ENCODE measurements around the gene COL1A1. TPM values are rescaled to one million over a fixed set of nuclear protein-coding genes. Genes with fewer than 3 reads are reported as not detected.
A peak's percentile ranks its signal among the peaks of the same experiment; 100 is the strongest.

The COL1A1 gene
- total RNA-seq, 1 donor from 2014 or later, result 28.2 TPM

DNA sequence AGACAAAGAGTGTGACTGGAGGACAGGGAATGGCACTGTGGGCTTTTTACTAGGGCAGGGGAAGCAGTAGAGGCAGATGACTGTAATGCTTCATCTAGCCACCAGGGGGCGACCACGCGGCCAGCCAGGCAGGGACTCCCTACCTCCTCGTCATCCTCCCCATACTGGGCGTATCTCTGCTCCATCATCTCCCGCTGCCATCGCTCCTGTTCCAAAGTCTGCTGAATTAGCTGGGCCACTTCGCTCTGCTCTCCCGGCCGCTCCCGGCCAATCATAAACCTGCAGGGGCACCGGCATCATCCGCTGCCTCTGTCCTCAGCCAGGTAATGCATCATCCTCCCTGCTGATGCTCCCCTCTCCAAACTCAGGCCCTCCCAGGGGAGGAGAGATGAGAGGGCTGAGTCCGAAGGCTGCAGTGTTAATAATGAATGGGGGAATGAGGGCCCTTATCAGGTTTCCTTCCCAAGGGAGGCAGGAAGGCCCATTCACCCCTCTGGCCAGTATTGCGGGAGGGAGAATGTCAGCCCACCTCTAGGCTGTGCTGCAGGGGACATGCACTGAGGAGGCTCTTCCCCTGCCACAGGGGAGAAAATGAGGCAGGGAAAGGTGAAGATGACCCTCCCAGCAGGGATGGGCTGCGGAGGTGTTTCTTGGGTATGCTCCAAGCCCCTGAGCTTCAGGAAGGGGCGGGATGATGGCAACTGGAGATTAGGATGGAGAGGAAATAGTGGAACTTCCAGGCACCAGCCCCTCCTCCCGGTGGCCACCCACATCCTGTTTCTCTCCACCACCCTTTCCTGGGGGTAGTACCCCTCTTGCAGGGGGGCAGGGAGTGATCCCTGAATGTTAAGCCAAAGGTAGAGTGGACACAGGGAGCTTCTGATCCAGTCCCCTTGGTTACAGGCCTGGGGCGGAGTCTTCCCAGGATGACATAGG lies 61.2 kb downstream of the COL1A1 start:
- DNase-seq (ENCODE audit: missing footprints) (peak; percentile 93), ATAC-seq (peak; percentile 76)
- intact Hi-C loops (cut with DNase I), result loop anchor here (2.0 kb wide), 1 partner anchor 37 kb away; no protein-coding TSS in a partner anchor

DNA sequence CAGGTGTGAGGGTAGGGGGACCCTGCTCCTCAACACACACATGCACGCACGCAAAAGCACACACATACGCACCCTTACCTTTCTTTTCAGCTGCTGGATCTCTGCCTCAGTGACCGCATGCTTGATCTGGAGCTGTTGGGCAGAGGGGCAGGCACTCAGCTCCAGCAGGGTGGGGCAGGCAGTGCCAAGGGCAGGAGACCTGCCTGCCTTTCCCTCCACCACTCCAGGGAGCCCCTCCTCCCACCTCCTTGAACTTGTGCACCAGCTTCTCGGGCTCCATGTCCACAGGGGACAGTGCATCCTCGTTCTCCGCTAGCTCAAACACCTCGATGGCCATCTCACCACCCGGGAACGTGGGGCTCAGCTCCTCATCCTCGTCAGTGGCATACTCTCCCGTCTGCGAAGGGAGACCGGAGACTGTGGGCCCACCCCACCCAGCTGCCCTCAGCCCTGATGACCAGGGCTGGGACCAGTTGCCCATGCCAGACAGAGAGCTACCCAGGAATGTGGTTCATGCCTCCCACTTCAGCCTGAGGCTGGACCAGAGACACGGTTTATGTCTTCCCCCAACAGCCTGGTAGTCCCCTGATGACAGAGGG lies 62.1 kb downstream of the COL1A1 start:
- ATAC-seq (no peak), DNase-seq (ENCODE audit: missing footprints) (no peak)
- intact Hi-C loops (cut with DNase I), result no loop called here

DNA sequence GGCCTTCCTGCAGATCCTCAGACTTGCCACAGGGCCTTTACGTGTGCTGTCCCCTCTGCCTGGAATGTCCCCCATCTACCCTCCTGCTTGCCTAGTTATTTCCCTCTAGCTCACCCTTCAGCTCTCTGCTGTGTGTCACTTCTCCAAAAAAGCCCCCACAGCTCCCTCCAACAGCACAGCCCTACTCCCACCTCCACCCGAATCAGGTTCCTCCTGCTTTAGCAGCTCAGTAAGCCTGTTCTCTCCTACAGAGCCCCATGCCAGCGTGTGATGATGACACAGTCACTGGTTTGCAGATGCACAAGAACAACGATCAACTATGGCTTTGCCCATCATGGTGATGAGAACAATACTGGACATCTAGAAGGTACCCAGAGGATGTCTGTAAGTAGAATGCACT lies 64.4 kb downstream of the COL1A1 start:
- intact Hi-C loops (cut with DNase I), result no loop called here
- DNase-seq (ENCODE audit: missing footprints), result no peak
- no peak for ATAC-seq

DNA sequence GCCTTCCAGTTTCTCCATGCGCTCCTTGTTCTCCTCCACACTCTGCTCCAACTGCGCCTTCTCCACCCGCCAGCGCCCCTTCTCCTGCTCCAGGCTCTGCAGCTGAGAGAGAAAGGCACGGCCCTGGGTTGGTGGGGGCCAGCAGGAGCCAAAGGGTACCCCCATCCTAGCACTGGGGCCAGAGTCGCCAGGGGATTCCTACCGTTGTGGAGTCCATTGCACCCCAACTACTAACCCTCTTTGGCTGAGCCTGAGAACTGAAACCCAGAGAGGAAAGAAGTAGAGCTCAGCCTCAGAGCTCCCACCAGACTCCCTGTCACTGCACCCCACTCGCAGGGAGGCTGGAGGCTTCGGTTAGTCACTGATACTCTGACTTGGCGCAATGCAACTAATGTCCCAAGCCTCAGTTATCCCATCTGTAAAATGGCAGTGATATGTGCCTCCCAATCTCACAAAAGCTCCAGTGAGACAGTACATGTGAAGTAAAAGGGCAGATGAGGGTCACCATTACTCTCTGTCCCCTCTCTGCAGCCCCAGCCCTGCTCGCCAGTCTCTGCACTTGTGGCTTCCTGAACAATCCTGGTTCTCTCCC lies 65.2 kb downstream of the COL1A1 start:
- intact Hi-C loops (cut with DNase I), result no loop called here
- no peak for DNase-seq (ENCODE audit: missing footprints)

DNA sequence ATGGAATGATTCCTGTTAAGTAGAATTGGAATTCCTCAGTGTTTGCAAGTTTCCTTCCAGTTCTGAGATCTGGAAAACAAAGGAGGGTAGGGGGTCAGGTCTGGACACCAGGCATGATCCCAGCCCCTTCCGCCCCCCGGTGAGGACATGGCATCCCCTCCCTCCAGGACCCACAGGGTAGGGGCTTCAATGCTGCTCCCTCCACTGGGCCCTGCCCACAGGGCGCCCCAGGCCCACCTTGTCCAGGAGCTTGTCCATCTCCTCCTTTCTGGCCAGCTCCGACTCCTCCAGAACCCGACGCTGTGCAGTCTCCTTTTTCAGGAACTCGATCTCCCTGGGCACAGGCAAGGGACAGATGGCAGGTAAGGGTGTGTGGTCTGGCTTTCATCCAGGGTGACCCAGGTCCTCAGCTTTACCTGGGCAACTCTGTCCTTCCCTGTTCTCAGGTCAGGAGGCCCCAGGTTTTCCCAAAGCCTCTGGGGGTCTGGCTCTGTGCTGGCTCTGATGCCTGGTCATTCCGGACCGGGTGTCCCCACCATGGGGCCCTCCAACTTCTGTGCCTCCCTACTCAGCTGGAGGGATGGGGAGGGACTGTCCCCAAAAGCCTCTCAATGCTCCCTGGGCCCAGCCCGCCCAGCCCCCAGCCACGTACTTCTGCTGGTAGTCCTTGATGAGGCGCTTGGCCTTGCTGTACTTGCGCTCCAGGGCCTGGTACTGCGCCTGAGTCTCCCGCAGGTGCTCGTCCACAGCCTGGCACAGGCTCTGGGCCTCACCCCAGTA lies 65.9 kb downstream of the COL1A1 start:
- intact Hi-C loops (cut with DNase I), result no loop called here
- ATAC-seq (no peak), DNase-seq (ENCODE audit: missing footprints) (no peak)

More for the DNA sequence above, 65.2 kb downstream of the COL1A1 start:
- no peak for ATAC-seq

DNA sequence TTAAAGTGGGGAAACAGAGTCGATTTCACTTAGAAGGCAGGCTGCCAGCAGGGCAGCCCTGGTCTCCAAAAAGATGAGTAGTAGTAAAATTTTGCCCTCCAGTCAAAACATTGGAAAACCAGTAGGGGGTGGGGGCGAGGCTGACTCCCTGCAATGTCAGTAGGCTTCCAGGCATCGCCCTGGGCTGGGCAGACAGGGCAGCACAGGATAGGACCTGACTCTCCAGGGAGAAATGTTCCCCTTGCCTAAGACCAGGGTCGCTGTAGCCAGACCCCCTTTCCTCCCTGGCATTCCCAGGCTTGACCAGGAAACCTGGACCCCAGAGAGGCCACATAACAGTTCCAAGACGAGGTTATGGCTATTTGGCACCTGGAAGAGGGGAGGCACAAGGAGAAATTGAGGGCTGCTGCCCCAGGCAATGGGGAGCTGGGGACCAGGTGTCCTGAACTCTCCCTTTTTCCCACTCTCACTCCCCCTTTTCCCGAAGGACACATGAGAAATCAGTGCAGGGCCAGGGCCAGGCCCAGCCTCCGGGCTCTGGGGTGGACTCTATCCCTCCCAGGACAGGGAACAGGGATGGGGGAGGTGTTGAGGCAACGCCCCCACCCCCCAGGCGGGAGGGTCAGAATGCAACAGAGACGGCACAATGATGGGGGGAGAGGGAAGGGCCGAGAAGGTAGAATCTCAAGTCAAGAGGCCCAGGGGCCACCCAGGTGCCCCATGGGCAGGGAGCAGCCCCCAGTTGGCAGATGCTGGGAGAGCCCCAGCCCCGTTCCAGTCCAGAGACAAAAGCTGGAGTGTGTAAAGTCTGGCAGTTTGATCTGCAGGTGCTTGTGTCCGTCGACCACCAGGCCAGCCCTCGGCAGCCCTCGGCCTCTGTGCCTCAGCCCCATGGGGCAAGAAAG lies 67.0 kb downstream of the COL1A1 start:
- intact Hi-C loops (cut with DNase I), result no loop called here
- no peak for DNase-seq (ENCODE audit: missing footprints)
- no peak for ATAC-seq

DNA sequence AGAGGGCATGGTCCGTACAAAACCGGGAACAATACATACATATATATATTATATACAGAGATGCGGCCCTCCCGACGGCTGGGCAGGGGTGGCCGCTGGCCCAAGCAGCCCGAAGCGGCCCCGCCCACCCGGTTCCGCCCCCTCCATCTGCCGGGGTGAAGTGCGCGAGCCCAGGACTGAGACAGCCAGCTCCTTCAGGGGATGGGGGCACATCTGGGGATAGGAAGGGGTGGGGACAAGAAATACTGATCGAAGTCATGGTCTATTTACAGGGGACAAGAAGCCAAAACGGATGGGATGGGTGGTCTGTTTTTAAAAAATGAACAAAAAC lies 67.7 kb downstream of the COL1A1 start:
- ATAC-seq, result no peak
- intact Hi-C loops (cut with DNase I), result no loop called here
- peak; percentile 52 for DNase-seq (ENCODE audit: missing footprints)

Other genes with a start within 250 kb of the COL1A1 start
- gene DLX4, start 232.4 kb downstream of the COL1A1 start, total RNA-seq, result not detected
- not detected for gene DLX3, start 206.4 kb downstream of the COL1A1 start, total RNA-seq
- gene ITGA3, start 145.5 kb downstream of the COL1A1 start, total RNA-seq, result 16.4 TPM
- 260 TPM for gene PDK2, start 106.3 kb downstream of the COL1A1 start, total RNA-seq
- gene SAMD14, start 71.5 kb downstream of the COL1A1 start, total RNA-seq, result 1.7 TPM
- gene PPP1R9B, start 51.0 kb downstream of the COL1A1 start, total RNA-seq, result 38.4 TPM
- gene SGCA, start 35.6 kb downstream of the COL1A1 start, total RNA-seq, result 151 TPM
- gene TMEM92, start 72.8 kb upstream of the COL1A1 start, total RNA-seq, result not detected
- gene XYLT2, start 144.5 kb upstream of the COL1A1 start, total RNA-seq, result 16.4 TPM
- 85.0 TPM for gene MRPL27, start 171.6 kb upstream of the COL1A1 start, total RNA-seq
- gene EME1, start 171.6 kb upstream of the COL1A1 start, total RNA-seq, result 0.60 TPM
- 24.5 TPM for gene LRRC59, start 195.9 kb upstream of the COL1A1 start, total RNA-seq
- 22.7 TPM for gene ACSF2, start 224.6 kb upstream of the COL1A1 start, total RNA-seq

Measured in Right ventricle myocardium inferior (tissue), 1 donor.